ENCODE measurements around the gene ZFAND2B.

The ZFAND2B gene

GRCh38 chr2:219225350-219225749 lies 18.8 kb downstream of the ZFAND2B start:
- no peak for DNase-seq

GRCh38 chr2:219228041-219228910 lies 21.7 kb downstream of the ZFAND2B start:
- no peak for DNase-seq

DNA sequence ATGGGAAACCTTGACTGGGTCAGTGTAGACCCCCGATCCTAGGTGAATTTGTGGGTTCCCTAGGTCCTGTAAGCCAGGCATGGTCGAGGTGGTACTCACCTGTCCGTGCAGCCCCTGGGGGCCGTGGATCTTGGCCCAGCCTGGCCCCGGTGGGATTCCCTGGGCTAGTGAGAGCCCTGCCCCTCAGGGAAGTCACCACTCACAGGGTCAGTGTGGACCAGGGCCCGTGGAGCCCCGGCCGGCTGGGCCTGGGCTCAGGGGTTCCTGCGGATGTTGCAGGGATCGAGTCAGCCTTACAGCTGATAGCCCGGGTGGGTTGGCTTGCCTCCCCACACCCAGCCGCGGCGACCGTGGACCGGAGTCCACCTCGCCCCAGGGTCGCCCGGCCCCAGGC lies 22.3 kb downstream of the ZFAND2B start:
- DNase-seq = no peak

- peak; percentile 100 for DNase-seq
Measured at GRCh38 chr2:219229305-219230058, 22.9 kb downstream of the ZFAND2B start, which contains the start of the genes ANKZF1 and ATG9A. Gene ANKZF1, plus strand, starts transcription at chr2:219229806. Its CDS starts 452 bp downstream, at chr2:219230258. Gene ATG9A, minus strand, starts transcription at chr2:219229636. Its CDS starts 1,612 bp downstream, at chr2:219228024.

DNA sequence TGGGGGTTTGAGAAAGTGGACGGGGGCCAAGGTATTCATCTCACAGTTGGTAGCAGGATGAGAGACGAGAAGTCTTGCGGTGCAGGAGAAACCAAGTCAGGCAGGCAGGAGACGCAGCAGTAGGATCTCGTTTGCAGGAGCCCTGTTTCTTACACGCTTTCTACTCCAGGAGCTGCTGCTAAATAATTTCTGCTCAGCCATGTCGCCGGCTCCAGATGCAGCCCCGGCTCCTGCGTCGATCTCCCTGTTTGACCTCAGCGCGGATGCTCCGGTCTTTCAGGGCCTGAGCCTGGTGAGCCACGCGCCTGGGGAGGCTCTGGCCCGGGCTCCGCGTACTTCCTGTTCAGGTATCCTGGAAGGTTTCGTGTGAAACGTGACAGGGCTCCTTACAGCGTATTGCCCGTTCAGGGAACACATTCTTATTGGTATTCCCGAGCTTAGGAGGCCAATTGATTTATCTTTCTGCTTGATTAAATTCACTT lies 23.5 kb downstream of the ZFAND2B start:
- peak; percentile 82 for DNase-seq

GRCh38 chr2:219234331-219234730 lies 27.7 kb downstream of the ZFAND2B start:
- no peak for DNase-seq

GRCh38 chr2:219243291-219243761 lies 36.7 kb downstream of the ZFAND2B start:
- no peak for DNase-seq

DNA sequence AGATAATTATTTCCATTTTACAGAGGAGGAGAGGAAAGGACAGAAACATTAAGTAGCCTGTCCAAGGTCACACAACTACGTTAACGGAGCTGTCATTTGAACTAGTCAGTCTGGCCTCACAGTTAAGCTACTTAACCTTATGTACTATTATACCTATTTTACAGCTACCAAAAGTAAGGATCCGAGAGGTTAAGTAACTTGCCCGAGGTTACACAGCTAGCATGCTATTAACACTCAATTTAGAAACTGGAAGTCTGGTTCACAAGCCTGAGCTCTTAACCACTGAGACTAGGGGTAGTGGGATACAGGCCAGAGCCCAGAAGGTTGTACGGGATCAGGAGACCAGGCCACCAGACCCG lies 38.2 kb downstream of the ZFAND2B start:
- DNase-seq = no peak

DNA sequence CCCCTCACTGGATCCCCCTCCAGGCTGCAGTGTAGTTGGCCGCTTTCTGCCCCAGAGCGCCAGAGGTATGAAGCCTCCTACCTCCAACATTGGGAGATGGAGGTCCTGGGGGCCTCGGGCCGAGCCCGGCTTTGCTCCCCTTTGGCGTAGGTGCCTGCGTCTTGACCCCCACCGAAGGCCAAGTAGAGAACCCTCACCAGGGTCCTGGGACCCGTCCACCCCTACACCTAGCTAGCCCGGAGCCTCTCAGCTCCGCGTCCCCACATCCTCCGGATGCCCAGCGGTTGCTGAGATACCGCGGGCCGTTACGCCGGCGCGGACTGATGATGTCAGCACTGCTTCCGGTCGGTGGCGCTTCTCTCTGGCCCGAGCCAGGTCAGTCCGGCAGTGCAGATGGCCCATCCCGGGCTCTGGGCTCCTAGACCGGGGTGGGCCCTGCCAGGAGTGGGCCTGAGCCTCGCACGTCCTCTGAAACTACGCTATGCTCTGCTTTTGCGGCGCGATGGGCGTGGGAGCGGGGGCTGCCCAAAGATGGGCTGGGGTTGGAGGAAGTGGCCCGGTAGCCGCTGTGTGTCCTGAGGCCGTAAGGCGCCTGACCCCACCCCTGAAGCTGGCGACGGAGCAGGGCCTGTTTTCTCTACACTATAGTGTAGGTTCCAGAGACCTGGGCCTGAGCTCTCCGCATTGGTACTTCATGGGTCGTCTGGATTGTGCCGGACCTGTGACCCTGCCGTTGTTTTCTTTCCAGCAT lies 38.7 kb downstream of the ZFAND2B start, which contains the start of the genes GLB1L and STK16:
TSS of gene GLB1L (minus strand) at position 297 of the 751 bp plus-strand sequence. CDS start 1,871 bp downstream, outside the sequence.
TSS of gene STK16 (plus strand) at position 332 of the 751 bp plus-strand sequence. CDS start 521 bp downstream, outside the sequence.
- peak; percentile 97 for DNase-seq

DNA sequence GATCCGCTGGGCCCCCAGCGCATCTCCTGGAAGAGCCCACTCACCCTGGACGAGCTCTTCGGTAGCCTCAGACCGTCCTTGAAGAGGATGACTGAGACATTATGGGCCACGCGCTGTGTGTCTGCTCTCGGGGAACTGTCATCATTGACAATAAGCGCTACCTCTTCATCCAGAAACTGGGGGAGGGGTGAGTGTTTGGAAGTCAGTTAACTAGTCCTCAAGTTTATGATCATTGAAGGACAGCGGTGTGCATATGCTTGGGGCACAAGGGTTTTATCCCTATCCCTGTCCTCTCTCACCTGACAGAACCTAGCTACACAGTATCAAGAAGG lies 39.3 kb downstream of the ZFAND2B start:
- no peak for DNase-seq

GRCh38 chr2:219246559-219246958 lies 40.0 kb downstream of the ZFAND2B start:
- no peak for DNase-seq

DNA sequence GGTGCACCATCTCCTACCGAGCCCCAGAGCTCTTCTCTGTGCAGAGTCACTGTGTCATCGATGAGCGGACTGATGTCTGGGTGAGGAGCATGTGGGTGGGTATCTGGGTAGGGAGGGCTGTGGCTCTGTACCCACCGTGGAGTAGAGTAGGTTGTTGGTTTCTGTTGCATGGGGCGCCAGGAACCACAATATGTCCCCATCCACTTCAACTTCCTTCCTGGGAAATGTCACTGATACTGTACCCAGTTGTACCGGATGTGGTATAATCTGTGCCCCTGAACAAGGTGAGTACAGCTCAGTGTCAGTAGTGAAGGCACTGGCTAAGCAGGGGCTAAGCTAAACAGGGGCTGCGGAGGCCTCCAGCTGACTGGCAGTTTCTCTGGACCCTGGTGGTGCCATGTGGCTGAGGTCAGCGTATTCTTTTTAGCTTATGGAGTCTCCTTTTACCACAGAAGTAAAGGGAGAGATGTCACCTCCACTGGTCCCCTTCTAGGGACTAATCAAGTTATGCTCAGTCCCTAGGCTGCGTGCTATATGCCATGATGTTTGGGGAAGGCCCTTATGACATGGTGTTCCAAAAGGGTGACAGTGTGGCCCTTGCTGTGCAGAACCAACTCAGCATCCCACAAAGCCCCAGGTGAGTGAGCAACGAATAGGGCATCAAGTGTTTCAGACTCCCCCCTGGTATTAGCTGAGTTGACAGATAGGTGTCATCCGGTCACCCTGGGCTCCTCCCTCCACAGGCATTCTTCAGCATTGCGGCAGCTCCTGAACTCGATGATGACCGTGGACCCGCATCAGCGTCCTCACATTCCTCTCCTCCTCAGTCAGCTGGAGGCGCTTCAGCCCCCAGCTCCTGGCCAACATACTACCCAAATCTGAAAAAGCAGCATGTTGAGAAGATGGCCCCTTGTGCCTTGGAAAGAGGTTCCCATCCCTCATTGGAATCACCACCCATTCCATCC lies 41.4 kb downstream of the ZFAND2B start:
- peak; percentile 86 for DNase-seq

DNA sequence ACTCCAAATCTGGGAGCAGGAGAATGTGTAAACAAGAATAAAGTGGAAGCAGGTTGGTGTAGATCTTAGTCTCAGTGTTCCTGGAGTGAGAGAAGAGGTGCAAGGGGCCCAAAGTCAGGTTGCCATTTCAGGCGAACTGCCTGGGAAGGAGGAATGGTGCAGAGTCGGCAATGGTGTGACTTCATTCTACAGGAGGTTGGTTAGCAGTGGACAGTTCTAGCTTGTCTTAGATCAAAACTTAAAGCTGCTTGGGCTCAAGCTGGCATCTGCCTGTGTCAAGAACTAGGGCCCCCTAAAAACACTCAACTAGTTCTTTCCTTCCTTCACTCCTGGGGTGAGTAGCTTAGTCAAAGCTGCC lies 42.2 kb downstream of the ZFAND2B start:
- DNase-seq = no peak

DNA sequence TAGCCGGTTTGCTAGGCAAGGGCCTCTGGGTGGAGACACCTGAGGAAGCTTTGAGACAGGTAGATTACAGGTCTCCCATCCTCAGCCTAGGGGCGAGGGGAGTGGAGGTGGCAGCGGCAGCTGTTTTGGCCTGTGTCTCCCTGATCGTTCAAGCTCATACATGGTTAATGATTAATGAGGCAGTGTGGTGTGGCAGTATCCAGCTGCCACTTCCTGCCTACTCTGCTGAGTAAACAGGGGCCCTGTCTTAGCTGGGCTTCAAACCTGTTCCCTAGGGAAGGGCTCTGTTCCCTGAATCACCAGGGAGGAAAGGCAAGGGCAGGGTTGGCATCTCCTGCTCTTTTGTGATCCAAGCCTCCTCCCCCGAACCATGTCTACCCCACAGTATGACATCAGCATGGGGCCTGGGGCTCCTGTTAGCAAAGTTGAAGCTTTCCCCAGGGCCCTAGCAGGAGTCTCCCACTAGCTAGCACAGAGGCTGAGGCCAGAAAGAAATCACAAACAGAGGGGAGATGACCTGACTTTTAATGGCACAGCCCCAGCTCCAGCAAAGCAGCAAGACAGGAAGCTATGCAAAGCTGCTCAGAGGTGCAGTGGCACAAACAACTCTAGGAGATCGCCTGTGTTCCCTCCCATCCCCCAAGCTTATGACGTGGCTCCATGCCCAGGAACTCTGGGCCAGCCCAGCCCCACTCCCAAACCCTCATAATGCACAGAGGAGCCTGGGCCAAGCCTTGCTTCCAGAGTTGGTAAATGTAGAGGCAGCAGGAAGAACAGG lies 42.8 kb downstream of the ZFAND2B start:
- DNase-seq = peak; percentile 79

GRCh38 chr2:219250049-219250781 lies 43.6 kb downstream of the ZFAND2B start:
- no peak for DNase-seq

DNA sequence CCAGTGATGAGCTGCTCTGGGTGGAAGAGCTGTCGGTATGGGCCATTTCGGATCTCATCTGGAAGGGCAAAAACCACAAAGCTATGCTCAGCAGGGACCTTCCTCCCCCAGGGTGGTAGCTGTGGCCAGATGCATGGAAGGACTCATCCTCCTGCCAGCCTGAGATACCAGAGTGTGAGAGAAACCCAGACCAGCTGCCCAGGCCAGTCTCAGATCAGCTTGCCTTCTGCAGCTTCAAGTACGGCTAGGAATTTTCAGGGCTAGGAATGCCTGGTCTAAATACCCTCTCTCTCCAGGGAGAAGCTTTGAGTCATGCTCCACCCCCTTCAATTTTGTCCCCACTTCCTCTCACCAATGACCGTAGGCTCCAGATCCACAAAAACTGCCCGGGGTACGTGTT lies 45.1 kb downstream of the ZFAND2B start:
- DNase-seq = no peak

DNA sequence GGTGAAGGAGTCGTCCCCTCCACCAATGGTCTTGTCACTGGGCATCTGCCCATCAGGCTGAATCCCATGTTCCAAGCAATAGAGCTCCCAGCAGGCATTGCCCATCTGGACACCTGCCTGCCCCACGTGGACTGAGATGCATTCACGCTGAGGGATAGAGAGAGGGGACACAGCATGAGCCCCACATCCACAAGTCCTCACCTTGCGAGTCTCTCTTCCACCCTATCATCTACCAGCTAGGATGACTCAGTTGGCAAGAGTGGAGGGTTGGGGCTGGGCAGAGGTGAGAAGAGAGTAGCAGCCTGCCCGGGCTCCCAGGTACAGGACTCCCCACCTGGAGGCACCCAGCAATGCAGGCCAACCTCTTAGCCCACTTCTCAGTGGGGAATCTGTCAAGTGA lies 45.5 kb downstream of the ZFAND2B start:
- DNase-seq = peak; percentile 79

- DNase-seq = peak; percentile 79
Measured at GRCh38 chr2:219252570-219252899, 46.0 kb downstream of the ZFAND2B start.

DNA sequence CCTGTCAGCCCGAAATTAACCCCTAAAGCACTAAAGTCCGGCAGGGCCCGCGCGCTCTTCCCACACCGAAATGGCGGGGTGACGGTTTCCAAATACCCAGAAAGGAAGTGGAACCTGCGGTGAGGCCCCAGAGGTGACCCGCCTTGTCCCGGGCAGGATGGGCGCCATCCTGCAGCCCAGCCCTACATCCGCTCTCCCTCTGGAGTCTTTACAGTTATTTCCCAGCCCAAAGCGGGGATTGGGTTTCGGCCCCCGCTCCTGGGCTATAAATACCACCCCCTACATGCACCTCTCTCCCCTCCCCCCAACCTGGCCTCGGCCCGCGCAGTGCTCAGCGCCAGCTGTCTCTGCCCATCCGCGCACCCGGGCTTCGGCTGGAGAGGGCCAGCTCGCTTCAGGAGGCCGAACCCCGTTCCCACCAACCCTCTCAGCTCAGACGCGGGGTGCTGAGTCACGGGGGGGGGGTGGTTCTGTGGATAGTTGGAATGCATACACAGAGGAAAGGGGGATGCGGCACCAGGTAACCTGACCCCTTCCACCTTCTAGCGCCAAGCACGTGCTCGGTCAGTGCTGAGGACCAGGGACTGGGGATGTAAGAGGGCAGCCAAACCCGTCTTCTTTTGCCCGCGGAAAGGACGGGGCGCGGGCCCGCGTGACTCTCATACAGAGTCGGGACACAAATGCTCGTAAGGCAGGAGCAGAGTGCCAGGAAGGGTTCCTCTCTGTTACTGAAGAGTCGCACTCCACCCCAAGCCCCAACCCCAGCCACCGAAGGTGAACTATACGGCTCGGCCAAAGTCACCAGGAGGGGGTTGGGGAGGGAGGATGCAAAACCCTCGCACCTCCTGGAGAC lies 46.5 kb downstream of the ZFAND2B start, which contains the start of gene TUBA4B:
TSS of gene TUBA4B (plus strand) at position 344 of the 853 bp plus-strand sequence. CDS start at position 509, 165 bp downstream.
- DNase-seq = peak; percentile 80

Data from activated effector memory CD4-positive, alpha-beta T cell treated with anti-CD3 and anti-CD28 coated beads, Interleukin-2, amount 50 U/mL, for 16 hours (primary cell).